Ramos (cell line): ENCODE results near the gene ST8SIA5.

Source experiments
- in situ Hi-C: fragments of 300-500 bp; cut with MboI; formaldehyde crosslinking; loops from one replicate; pipeline ENCODE4 v1.14.3; 2022; ENCODE audit warnings: low sequenced_read_pairs; ENCODE audit not compliant: unreplicated experiment

ST8SIA5 gene

GRCh38 chr18:46748466-46748865 is 8.4 kb downstream of the ST8SIA5 start:
- in situ Hi-C loops, result no loop called here

DNA sequence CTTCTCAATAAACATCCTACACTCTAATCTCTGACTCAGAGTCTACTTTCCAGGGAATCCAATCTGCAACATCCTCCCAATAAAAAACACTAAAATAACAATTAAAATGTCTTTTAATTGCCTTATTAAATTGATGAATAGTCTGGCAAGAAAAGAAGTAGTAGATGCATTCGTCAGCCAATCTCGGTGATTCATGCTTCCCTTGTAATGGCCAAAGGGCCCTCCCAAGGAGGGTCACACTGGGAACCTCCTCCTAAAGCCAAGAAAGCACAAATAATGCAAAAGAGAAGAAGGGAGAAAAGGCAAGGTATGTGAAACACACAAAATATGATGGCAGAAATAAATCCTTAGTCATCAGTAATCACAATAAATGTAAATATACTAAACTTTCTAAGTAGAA is 16.8 kb downstream of the ST8SIA5 start:
- in situ Hi-C loops, result no loop called here

GRCh38 chr18:46738491-46738890 is 18.4 kb downstream of the ST8SIA5 start:
- in situ Hi-C loops, result loop anchor here (10.0 kb wide), 1 partner anchor 56 kb away; no protein-coding TSS in a partner anchor

GRCh38 chr18:46736736-46737135 is 20.1 kb downstream of the ST8SIA5 start:
- in situ Hi-C loops, result loop anchor here (10.0 kb wide), 1 partner anchor 58 kb away; no protein-coding TSS in a partner anchor

DNA sequence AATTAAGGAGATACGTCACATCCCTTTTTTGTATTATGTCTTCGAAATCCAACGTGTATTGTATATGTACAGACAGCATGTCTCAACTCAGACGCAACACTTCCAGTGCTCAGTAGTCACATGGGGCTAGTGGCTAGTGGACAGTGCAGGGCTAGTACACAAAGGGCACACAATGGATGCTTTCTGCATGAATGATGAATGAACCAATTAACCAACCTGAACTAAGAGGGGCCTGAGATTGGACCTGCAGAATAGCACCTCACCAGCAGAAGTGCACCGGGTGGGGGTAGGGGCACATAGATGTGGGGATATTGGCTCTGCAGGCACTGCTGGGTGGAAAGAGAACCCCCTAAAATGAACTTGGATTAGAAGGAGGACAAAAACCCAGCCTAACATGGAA is 20.7 kb downstream of the ST8SIA5 start:
- in situ Hi-C loops, result loop anchor here (10.0 kb wide), 1 partner anchor 59 kb away; no protein-coding TSS in a partner anchor

DNA sequence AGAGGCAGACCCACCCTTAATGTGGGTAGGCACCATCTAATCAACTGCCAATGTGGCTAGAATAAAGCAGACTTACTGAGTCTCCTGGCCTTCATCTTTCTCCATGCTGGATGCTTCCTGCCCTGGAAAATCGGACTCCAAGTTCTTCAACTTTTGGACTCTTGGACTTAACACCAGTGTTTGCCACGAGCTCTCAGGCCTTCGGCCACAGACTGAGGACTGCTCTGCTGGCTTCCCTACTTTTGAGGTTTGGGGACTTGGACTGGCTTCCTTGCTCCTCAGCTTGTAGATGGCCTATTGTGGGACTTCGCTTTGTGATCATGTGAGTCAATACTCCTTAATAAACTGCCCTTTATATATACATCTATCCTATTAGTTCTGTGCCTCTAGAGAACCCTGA is 21.9 kb downstream of the ST8SIA5 start:
- in situ Hi-C loops, result loop anchor here (10.0 kb wide), 1 partner anchor 60 kb away; no protein-coding TSS in a partner anchor

DNA sequence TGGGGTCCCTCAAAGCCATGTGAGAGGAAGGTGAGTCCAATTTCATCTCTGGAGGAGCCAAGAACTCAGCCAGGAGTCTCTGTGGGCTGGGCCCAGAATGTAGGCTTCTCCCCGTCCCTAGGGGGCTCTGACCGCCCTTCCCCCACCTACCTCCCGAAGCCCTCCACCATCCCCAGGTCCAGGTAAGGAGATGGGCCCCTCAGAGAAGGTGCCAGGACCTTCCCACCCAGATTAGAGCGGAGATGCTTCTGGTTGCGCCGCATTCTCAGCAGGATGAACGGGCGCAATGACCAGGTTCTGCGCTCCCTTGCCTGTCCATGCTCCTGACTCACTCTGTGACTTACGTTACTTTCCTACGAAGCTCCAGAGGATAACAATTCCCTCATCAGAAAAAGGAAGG is 23.0 kb downstream of the ST8SIA5 start:
- in situ Hi-C loops, result loop anchor here (10.0 kb wide), 1 partner anchor 61 kb away; no protein-coding TSS in a partner anchor

GRCh38 chr18:46732801-46733200 is 24.1 kb downstream of the ST8SIA5 start:
- in situ Hi-C loops, result loop anchor here (10.0 kb wide), 1 partner anchor 62 kb away; no protein-coding TSS in a partner anchor

DNA sequence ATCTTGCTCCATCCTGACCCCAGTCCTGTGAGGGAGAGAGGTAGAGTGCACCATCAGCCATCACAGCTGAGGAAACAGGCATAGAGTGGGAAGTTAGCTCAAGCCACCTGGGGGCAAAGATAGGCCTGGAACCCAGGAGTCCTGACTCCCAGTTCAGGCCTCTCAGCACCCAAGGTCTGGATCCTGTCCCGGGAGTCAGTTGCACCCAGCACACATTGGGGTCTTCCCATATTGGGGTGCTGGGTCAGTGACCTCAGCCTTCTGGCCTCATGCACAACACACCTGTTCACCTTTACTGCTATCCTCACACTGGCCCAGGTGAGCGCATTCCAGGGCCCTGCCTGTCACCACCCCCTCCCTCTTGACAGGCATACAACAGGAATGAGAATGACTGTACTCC is 24.7 kb downstream of the ST8SIA5 start:
- in situ Hi-C loops, result loop anchor here (10.0 kb wide), 1 partner anchor 63 kb away; no protein-coding TSS in a partner anchor

- in situ Hi-C loops, result loop anchor here (10.0 kb wide), 1 partner anchor 63 kb away; no protein-coding TSS in a partner anchor
These were observed 25.5 kb downstream of the ST8SIA5 start for GRCh38 chr18:46731316-46731715.

- in situ Hi-C loops, result no loop called here
These were observed 28.5 kb downstream of the ST8SIA5 start for GRCh38 chr18:46728219-46728930.

GRCh38 chr18:46727177-46727576 is 29.7 kb downstream of the ST8SIA5 start:
- in situ Hi-C loops, result no loop called here

GRCh38 chr18:46725310-46725709 is 31.5 kb downstream of the ST8SIA5 start:
- in situ Hi-C loops, result no loop called here

DNA sequence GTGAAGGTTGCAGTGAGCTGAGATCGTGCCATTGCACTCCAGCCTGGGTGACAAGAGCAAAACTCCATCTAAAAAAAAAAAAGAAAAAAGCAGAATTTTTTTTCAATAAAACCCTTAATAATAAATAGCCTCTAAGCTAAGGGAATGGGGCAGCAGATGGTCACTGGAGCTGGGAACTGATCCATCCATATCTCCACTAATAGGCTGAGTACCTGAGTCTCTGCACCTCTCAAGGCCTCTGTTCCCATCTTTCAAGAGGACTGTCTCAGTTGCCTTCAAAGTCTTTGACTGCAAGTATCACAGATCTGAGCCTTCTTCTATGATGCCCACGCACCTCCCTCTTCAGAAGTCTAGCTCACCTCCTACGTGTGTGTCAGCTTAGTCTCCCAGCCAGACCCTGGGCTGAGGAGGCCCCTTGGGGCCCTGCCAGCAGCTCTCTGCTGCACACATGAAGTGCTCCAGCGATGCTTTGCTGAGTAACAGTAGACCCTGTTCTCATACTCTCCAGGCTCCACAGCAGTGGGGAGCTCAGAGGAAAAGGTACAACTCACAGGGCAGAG is 32.9 kb downstream of the ST8SIA5 start:
- in situ Hi-C loops, result no loop called here

GRCh38 chr18:46722051-46722450 is 34.8 kb downstream of the ST8SIA5 start:
- in situ Hi-C loops, result no loop called here

DNA sequence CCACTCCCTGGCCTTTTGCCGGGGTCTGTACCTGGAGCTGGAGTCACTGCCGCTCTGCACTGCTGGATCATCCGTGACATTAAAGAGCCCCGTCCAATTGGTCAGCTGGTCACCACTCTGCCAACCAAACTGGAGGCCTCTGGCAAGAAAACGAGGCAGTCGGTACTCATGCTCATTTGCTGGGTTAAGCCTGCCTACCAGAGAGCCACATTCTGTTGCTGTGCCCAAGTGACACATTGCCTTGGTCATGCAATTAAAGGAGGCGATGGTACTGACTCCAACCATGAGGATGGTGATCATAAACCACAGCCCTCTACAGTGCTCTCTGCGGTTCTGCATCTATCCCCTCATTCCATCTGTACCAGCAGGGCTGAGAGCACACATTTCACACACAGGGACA is 35.5 kb downstream of the ST8SIA5 start:
- in situ Hi-C loops, result no loop called here

GRCh38 chr18:46720521-46720920 is 36.3 kb downstream of the ST8SIA5 start:
- in situ Hi-C loops, result no loop called here

GRCh38 chr18:46720092-46720491 is 36.8 kb downstream of the ST8SIA5 start:
- in situ Hi-C loops, result no loop called here

DNA sequence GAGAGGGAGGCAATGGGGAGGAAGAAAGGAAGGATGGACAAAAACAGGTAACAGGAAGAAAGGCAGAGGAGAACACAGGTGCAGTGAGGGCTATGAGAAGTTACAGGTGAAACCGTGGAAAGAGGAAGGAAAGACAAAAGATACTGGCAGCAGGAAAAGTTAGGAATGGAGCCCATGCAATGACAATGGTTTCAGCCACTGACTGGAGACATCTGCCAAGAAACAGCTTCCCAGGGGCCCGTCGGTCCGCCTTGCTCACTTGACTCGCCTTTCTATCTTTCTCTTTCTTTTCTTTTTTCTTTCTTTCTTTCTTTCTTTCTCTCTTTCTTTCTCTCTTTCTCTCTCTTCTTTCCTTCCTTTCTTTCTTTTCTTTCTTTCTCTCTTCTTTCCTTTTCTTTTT is 37.5 kb downstream of the ST8SIA5 start:
- in situ Hi-C loops, result no loop called here

DNA sequence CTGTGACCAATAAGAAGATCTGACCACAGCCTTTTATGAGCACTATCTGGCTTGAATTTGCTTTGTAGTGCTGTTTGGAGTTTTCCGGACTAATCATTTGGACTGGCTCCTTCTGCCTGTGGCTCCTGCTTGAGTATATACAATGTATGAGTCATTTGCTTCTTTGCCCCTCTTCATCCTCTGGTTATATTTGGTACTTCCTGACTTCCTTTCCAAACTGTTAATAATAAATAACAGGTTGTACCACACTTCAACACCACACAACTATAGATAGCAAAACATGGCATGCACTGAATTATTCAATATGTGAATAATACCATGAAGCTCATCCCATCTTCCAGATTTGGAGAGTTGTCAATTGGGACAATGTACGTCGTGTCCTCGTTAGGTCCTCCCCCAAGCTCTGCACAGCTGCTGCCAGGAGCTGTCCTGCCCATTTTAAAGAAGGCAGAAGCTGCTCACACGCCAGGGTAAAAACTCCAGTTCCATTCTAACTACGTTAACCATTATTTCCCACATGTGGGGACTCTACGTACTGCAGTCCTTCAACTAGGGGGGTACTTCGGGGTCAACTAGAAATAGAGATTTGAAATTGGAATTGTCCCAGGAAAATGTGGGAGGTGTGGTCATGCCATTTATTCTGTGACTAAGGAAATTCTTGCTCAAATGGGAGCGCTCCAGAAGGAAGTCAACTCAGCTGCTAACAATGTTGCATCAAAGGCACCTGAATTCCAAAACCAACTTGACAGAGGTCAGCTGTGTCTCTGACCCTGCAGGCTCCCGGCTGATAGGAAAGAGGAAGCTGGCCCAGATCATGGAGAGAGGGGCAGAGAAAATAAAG is 38.1 kb downstream of the ST8SIA5 start:
- in situ Hi-C loops, result no loop called here

GRCh38 chr18:46716827-46717226 is 40.0 kb downstream of the ST8SIA5 start:
- in situ Hi-C loops, result no loop called here
